Measurements from ENCODE around the gene PPFIA4.
A peak's percentile ranks its signal among the peaks of the same experiment; 100 is the strongest.

PPFIA4 gene

DNA sequence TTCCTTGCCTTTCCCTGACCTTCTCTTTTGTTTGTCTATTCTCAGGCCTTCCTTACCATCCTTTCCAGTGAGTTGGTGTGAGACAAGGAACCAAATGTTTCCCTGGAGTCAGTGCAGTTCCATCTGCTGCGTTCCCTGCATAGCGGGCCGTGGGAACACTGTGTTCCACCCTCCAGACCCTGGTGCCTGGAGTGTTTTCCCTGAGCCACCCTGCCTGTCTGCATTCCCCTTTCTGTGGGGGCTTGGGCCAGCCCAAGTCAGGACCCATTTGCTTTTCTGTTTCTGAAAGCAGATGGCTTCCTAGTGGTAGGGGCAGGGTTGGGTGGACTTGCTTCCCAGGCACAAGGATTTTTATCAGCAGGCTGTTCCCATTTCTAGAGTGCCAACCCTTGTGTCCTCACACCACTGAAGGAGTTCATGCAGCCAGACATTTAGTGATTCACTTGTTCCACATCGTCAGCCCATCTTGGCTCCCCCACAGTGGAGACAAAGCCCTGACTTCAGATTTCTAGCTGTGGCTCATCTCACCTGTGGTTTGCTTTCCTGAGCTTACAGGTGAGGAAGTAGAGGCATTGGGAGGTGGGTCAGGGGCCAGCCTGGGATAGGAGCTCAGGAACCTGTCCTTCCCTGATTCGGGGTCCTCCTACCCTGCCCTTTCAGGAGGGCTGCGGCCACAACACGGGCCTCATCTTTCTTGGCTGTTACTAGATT is 73.7 kb downstream of the PPFIA4 start:
- no peak for DNase-seq (ENCODE audit: low spot score)

DNA sequence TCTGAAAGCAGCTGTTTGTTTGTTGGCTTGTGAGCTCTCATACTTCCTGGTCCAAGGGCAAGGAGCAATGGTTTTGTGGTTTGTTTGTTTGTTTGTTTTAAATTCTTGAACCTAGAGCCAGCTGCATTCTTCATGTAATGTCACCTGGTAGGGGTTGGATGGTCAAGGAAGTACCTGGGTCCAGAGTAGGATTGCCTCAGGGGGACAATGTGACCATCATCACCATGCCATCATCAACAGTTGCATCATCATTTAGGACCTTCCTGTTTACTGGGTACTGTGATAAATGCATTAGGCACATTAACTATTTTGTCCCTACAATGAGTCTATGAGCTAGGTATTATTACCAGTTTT is 74.2 kb downstream of the PPFIA4 start:
- DNase-seq (ENCODE audit: low spot score): no peak

DNA sequence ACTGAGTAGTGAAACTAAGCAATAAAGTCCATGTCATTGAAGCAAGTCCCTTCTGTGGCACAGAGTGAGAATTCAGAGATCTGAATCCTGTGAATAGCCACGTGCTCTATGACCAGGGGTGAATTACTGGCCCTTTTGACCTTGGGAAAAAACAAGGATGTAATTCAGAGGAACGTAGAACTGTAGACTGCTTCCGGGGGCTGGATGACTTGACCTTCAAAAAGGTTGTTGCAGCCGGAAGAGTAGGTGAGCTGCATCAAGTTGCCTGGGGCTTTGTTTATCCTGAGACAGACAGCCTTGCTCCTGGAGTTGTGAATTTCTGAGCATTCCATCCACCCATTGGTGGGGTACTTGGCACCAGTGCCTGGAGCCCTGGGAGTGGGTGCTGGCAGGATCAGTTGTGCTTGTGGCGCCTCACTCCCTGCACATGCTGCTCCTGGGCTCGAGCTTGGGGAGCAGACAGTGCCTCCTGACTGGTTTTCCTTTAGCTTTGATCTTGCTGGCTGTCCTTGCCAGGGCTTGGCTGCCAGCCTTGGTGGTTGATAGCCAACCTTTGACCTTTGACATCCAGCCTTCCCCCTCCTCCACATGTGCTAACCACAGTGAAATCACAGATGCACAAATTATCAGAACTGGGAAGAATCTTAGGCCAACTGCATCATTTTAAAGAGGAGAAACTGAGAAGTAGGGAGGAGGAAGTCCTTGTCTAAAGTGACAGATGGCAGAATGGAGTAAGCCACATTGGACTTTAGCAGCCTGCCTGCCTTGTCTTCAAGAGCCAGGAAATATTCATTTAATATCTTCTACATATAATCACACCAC is 75.7 kb downstream of the PPFIA4 start:
- DNase-seq (ENCODE audit: low spot score): no peak

DNA sequence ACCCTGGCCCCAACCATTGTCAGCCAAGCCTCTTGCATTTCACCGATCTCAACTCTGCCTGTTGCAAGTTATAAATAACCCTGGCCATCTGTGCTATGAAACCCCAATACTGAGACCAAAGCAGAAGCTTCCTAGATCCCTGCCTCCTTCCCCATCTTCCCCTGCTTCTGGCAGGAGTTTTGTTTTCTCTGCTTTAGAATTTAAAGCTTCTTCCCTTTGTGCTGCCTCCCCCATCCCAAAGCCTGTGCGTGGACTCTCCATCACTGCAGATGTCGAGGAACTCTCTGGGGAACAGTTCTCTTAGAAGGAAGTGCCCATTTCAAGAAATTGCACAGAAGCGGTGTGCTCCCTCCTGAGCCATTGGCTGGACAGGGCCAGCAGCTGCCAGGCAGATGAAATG is 76.9 kb downstream of the PPFIA4 start:
- no peak for DNase-seq (ENCODE audit: low spot score)

DNA sequence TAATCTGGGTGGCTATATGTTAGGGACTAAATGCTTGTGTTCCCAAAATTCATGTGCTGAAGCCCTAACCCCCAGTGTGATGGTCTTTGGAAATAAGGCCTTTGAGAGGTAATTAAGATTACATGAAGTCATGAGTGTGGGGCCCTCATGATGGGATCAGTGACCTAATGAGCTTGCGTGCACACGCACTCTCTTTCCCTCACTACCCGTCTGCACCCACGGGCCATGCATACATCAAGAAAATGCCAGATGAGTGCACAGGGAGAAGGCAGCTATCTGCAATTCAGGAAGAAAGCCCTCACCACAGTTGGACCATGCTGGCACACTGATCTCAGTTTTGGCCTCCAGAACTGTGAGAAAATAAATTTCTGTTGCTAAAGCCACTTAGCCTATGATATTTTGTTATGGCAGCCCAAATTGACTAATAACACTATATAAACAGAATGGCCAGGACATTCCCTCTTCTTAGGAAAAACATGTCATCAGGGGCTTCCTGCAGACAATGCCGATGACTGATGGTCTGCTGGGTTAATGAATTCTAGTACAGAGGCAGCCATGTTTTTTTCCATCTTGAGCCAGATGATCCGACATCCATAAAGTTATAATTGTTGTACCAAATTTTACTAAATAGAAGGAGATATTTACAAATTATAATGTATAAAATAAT is 77.7 kb downstream of the PPFIA4 start:
- no peak for DNase-seq (ENCODE audit: low spot score)

DNA sequence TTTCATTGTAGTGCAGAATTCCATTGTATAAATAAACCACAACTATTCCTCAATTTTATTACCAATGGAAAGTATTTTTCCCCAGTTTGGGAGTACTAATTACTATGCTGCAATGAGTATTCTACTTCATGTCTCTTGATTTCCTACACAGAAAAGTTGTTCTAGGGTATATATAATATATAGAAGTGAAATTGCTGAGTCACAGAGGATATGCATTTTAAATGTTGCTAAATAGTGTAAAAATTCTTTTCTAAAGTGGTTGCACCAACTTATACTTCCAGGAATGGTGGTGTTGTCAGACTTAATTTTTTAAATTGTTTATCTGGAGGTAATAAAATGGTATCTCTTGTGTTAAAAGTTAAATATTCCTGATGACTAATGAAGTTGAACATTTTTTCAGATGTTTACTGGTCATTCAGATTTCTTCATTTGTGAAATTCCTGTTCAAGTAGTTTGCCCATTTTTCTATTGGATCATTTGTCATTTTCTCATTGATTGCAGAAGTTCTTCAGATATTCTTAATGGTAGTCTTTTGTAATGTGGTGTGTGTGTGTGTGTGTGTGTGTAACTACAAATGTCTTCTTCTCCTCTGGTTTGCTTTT is 78.6 kb downstream of the PPFIA4 start:
- no peak for DNase-seq (ENCODE audit: low spot score)

DNA sequence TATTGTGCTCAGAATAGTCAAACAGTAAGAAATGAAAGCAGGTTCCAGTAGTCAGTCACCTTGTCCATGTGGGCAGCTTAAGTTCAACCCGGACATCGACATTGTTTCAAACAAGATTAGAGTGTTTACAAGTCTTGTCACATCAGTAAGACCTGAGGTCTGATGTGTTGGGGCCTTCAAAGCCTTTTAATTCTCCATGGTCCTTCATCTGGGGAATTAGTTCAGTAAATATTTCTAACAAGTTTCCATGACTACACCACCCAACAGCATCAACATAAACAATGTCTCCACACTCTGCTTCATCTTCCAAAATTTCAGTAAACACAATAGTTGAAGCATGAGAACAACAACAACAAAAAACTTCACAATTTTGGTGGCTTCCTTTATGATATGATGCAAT is 86.2 kb downstream of the PPFIA4 start:
- DNase-seq (ENCODE audit: low spot score): no peak

DNA sequence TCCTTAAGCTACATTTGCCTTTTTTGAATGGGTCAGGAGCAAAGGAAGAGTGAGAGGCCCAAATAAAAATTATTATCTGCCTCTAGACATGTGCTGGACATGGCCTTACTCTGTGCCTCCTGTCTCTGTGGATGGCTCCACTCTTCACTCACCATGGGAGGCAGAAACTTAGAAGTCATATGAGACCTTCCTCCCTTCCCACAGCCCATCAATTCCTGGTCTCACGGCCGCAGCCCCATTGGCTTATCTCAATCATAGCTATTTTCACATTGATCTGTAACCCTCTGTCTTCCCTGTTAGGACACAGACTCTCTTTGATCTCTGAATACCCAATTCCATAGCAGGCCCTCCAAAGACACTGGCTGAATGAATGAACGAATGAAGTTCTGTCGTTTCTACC is 87.0 kb downstream of the PPFIA4 start:
- no peak for DNase-seq (ENCODE audit: low spot score)

DNA sequence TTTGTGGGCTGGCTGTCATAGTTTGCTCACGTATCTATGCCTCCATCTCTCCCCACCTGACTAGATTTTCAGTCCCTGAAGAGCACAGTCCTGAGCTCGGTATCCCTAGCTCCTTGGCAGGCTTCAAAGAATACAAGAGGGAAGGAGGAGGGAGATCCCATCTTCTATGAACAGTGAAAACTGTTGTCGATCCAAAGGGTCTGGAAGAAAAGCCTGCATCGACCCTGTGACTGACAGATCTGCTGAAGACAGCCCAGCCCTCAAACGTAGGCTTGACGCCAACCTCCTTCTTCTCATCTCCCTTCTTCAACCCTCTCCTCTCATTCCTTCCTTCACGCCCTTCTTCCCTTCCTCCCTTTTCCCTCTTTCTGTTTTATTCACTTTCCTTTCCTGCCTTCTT is 87.9 kb downstream of the PPFIA4 start:
- no peak for DNase-seq (ENCODE audit: low spot score)

DNA sequence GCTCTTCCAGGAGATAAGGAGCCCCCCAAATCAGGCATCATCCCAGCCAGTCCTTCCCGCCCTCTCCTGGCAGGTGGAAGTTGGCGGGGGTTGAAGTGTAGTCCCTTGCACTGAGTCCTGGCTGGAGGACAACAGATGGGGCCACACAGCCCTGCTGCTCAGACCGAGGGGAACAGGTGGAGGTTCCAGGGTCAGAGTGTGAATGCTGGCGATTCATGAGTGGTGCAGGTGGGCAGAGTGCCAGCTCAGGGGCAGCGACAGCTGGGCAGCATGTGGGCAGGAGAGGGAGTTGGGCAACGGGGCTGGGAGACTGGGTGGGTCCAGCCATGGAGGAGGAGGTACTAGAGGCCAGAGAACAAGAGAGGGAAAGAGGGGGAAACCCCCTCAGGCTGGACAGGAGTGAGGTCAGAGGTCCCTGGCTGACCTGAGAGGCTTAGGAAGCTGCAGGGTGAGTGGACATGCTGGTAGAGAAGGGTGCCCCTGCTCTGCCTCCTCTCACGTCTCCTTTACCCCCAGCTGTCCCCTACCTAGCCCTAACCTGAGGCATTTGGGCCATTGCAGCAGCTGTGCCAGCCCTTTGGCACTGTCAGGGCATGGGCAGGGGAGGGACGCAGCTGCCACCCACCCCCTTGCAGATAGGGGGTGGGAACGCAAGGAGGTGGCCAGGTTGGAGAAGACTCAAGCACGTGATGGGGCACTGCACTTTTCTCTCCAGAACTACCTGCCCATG is 90.0 kb downstream of the PPFIA4 start:
- no peak for DNase-seq (ENCODE audit: low spot score)

DNA sequence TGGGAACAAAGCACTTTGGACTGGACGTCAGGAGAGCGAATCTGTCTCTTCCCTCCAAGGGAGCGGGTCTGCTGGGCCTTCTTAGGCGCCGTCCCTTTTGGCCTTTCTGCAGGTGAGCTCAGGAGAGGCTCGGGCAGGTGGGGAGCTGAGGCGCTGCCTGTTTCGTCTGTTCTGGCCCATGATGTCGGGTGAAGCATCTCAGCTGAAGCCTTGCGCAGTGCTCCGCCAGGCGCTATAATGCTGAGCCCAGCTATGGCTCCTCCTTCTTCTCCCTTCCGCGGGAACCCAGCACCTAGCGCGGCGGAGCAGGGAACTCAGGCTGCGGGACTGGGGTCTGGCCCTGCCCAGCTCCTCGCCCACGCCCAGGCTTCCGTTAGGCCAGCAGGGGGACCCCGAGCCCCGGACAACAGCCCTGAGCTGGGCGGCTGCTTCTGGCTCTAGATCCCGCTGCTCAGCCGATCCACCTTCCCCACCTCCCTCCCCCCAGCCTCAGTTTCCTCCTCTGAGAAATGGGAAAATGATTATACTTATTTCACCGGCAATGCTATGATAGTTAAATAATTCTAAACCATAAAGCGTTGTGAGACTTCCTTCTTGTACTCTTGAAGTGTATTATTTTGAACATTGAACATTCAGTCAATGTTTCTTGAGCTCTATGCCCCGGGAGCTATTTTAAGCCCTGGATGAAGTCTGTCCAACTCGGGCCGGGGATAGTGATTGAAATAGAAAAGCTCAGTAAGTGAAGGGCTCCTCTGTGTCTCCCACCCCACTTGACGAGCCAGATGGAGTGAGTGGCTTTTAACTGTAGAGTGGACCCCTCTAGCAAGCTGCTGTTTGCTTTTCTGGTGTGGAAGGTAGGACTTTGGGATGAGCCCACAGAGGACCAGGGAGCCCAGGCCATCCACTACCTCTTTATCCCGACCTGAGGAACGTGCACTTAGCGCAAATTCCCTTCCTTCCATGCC is 91.6 kb downstream of the PPFIA4 start:
- DNase-seq (ENCODE audit: low spot score): peak; percentile 56

DNA sequence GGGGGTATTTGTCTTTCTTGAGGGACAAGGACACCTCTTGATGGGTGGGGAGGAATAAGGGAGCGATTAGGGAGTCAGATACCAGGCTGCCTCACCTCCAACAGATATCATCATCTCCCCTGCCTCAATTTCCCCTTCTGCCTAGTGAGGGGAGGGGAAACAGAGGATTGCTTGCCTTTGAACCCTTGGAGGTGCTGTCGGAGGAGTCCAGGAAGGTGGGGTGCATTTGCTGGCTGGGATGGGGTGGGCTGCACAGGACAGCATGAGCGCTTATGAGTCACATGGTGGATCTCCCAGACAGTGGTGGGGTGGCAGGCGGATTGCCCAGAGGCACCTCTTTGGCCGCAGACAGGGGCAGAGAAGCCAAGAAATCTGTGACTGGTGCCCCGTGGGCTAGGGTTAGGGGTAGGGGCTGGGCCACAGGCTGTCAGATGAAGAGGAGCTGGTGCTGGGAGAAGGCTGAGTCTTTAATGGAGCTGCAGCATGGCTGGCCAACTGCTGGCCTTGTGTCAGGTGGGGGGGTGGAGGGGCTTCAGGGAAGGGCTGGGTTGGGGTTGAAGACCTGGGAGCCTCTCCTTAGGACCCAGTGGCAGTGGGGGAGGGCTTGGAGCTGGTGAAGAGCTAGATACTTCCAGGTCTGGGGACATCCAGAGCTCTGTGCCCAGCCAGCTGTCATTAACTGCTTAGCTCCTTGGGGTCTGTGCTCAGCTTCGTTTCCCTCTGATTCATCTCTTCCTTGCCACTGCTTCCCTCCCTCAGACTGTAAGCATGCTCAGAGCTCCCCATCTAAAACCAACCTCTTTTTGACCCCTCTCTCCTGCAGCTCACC is 94.2 kb downstream of the PPFIA4 start:
- no peak for DNase-seq (ENCODE audit: low spot score)

DNA sequence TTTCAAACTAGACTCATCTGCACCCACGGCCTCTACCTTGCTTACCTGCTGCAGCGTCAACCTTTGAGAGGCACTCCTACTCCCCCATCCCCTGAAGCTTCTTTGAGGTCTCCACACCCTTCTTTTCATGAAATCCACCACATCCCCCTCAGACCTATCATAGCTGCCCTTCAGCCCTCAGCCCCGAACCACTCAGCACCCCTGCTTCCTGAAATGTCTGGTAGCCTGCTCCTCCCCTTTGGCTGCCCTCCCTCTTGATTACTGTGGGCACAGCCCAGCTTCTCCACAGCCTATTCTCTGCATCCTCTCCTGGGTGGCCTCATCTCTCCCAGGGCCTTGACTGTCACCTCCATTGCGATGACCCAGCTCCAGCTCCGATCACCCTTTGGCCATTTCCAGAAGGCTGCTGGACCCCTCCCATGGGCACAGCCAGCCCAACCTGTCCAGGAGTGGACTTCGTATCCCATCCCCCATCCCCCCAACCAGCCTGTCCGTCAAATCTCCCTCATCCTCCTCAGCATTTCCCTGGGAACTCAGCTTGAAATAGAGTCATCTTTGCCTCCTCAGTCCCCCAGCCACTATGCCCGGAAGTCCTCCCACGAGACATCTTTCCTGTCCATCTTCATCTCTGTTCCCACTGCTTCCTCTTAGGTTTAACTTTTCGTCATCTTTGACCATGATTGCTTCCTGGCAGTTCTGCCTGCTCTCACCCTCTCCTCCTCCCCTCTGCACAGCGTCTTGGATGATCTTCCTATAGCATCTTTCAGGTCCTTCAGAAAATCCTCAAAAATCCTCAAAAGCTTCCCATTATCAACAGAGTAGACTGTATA is 95.1 kb downstream of the PPFIA4 start:
- no peak for DNase-seq (ENCODE audit: low spot score)

DNA sequence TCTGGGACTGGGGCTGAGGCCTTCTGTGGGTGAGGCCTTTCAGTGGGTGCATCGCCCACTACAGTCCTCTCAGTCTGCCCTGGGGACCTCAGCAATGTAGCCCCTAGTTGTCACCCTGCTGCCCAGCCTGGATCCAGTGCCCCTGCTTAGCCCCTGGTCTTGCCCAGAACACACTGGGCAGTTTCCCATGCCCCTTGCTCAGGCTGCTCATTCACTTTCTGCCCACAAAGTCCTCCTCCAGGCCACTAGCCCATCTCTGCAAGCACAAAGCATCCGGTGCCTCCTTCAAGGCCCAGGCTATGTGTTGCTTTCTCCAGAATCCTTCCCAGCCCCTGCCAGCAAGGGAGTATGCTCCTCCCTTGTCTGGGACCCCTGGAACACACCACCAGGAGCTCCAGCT is 95.9 kb downstream of the PPFIA4 start:
- no peak for DNase-seq (ENCODE audit: low spot score)

DNA sequence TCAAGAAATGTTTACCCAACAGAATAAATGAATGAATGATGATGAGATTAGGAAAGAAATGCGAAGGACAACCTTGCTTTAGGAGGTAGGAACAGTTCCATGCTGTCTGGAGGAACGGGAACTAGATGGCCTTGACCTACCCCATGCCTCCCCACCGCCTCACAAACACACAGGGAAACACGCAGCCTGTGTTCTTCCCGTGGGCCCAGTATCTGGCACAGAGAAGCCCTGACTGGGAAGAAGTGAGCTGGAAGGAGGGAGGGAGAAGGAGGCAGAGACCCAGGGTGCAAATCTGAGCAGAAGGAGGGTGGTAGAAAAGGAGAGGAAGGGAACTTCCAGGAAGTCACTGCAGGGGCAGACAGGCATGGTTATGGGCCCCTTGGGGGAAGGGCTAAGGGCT is 97.7 kb downstream of the PPFIA4 start:
- no peak for DNase-seq (ENCODE audit: low spot score)

DNA sequence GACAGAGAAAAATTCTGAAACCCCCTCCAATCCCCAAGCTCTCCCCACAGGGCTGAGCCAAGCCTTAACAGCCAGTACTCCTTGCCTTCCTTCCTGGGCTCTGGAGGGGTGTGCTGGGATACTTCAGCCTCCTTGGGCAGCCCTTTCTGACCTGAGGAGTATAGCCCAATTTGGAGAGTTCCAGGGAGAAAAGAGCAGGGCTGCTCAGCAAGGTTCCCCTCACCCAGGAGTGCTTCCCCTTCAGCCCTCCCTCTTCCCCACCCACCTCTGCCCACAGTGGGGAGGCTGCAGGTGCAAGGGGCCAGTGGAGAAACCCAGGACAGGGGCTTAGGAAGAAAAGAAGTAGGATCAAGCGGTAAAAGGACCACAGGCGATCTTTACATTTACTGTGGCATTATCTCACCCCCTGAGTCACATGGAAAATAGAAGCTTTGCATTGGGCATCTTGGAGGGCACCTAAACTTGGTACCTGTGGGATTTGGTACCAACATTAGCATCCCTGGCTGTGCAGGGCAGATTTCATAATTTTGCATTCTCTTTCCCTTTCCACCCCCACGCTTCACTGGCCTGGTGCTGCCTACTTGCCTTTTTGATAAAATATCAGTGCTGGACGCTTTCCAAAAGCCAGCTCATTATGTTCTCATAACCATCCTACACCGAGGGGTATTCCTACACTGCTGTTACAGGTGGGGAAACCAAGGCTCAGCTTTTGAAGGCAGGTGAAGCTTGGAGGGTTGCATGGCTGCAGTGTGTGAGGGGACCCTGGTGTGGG is 98.4 kb downstream of the PPFIA4 start:
- peak; percentile 25 for DNase-seq (ENCODE audit: low spot score)

DNA sequence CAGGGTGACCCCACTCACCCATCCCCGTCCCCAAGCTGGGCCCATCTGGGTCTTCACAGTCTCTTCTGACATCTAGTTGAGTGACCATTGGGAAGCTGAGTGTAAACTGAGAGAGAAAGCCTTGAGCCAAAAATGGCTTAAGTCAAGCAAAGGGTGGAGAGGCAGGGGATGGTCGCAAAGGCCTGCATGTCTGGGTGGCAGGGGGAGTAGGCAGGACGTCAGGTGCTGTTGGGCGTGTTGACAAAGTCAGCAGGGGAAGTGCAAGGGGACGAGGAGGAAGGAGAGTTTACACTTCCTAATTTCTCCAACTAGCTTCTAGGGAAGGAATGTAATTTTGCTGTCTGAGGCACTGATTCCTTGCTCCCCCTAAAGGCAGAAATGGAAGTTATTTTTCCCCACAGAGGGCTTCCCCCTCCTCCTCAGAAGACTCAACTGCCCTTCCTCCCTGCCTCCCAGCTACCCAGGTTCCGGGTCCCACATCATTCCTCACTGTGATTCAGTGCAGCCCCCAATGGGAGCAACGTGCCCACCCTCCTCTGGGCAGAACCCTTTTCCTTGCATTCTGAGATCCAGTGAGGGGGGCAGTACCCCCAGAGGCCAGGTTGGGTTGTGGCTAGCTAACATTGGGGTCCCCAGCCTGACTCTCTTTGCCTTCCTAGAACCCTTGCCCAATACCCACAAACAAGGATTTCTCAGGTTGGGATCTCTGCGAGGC is 100.0 kb downstream of the PPFIA4 start:
- DNase-seq (ENCODE audit: low spot score): peak; percentile 49

Data from RKO (cell line).